Measurements from ENCODE around the gene LRP1B. TPM values are rescaled to one million over a fixed set of nuclear protein-coding genes. Genes with fewer than 3 reads are reported as not detected.

LRP1B gene
- total and polyA plus RNA-seq, 2 of the 8 experiments (the other 6 are each of a cell fraction or from before 2014, with no cell fraction given): 0.03 TPM; not detected in 1

GRCh38 chr2:140905083-140905781, 1225.6 kb downstream of the LRP1B start:
- Histone ChIP-seq H2BK15ac (ENCODE audit: low read length) (no peak overlapping the region), H2BK120ac (replicated peaks; ENCODE audit: low read depth, low read length) (no peak overlapping the region), H4K5ac (ENCODE audit: insufficient read length, low read depth, low read length) (no peak overlapping the region), H3K23ac (ENCODE audit: insufficient read length) (no peak overlapping the region), H4K91ac (replicated peaks; ENCODE audit: insufficient read length, low read length) (no peak overlapping the region), H3K4ac (replicated peaks; ENCODE audit: insufficient read length, low read depth, low read length) (no peak overlapping the region), H3K56ac (replicated peaks; ENCODE audit: insufficient read length, low read depth, low read length) (no peak overlapping the region), H3K9me3 (ENCODE audit: insufficient read depth in 2 of 2, low read depth in 1 of 2, low read length in 1 of 2) (no peaks in the 10 kb centered on the region), H3K14ac (ENCODE audit: insufficient read length) (no peak overlapping the region), H2AFZ (ENCODE audit: low read length) (no peak overlapping the region), H3K9ac (replicated peaks in 1 of 4; ENCODE audit: extremely low read depth in 1 of 4, low read depth in 3 of 4, low read length in 3 of 4) (no peak overlapping the region), H3K4me2 (ENCODE audit: insufficient read depth in 1 of 2, low read depth in 2 of 2, low read length in 2 of 2) (peak overlapping the region; percentile 31 to 66; a peak in 2 of 4 replicates), H3K36me3 (ENCODE audit: control insufficient read depth in 2 of 4, insufficient read depth in 4 of 4, low read length in 3 of 4) (no peaks in the 10 kb centered on the region), H3K18ac (ENCODE audit: extremely low read depth, low read length) (no peak overlapping the region; the same call in 1 of the 2 replicates), H2AK5ac (ENCODE audit: low read depth, low read length) (no peak overlapping the region), H4K20me1 (replicated peaks in 1 of 2; ENCODE audit: control insufficient read depth in 1 of 2, insufficient read depth in 2 of 2, low read length in 2 of 2) (peaks cover 0 to 1% of the 10 kb centered on the region in 2 experiments), H4K8ac (ENCODE audit: extremely low read depth, insufficient read depth, low read length) (no peak overlapping the region), H2BK5ac (ENCODE audit: low read depth, low read length) (no peak overlapping the region), H2BK20ac (ENCODE audit: low read length) (no peak overlapping the region), H2BK12ac (ENCODE audit: low read depth, low read length) (no peak overlapping the region), H3K79me1 (ENCODE audit: low read depth, low read length) (no peaks in the 10 kb centered on the region), H3K23me2 (ENCODE audit: low read depth, low read length) (no peaks in the 10 kb centered on the region), H3K4me1 (replicated peaks in 1 of 4; ENCODE audit: control insufficient read depth in 3 of 4, insufficient read depth in 4 of 4, low read length in 3 of 4) (peaks cover 0 to 8% (median 3%) of the 10 kb centered on the region in 4 experiments; a peak in 3 of 7 replicates), H3K27ac (ENCODE audit: low read depth, low read length) (no peak overlapping the region), H3K4me3 (ENCODE audit: extremely low read depth in 1 of 4, insufficient read depth in 2 of 4, low read depth in 3 of 4, low read length in 4 of 4) (no peak overlapping the region), H3K79me2 (ENCODE audit: control insufficient read depth in 1 of 2, insufficient read depth in 2 of 2, low read length in 2 of 2) (no peaks in the 10 kb centered on the region), H3K27me3 (replicated peaks in 1 of 4; ENCODE audit: control insufficient read depth in 3 of 4, extremely low read depth in 1 of 4, insufficient read depth in 3 of 4, low read length in 3 of 4) (peaks cover 0 to 3% (median 0%) of the 10 kb centered on the region in 4 experiments; a peak in 1 of 7 replicates)
- FAIRE-seq (peak; percentile 62), DNase-seq (ENCODE audit: low read depth in 1 of 2, low spot score in 2 of 2) (peak; percentile 56 to 67)
- POLR2A ChIA-PET (ENCODE audit: partially characterized antibody): interaction anchor here (1.0 kb wide), 1 partner anchor 10 kb away, joined by 3 read pairs; no protein-coding TSS in a partner anchor
- WGBS, 2 experiments (ENCODE audit: extremely low coverage in 1 of 2, insufficient coverage in 1 of 2, insufficient read length in 1 of 2, insufficient replicate concordance in 2 of 2, low coverage in 1 of 2, low lambda C conversion rate in 2 of 2, missing lambda C conversion rate in 1 of 2): 21% methylated on average over 6 of the region's 6 CpGs; no CpG with 5 or more reads in 1 of the 2 experiments
- CTCF ChIA-PET (ENCODE audit: partially characterized antibody): interaction anchor here (0.8 kb wide), 1 partner anchor 39 kb away, joined by 3 read pairs; no protein-coding TSS in a partner anchor
- TF ChIP-seq PHF8 (conservative IDR thresholded peaks at IDR 0.05; ENCODE audit: low read depth, low read length) (no peak), TAF7 (optimal IDR thresholded peaks at IDR 0.05; ENCODE audit: borderline replicate concordance, low read depth, low read length) (no peak), CTBP2 (IDR thresholded peaks at IDR 0.05; ENCODE audit: borderline replicate concordance, insufficient read depth, insufficient read length, low read length) (no peak), ASH2L (IDR thresholded peaks at IDR 0.05; ENCODE audit: low read length) (peak; percentile 32), TAF1 (IDR thresholded peaks at IDR 0.05; ENCODE audit: low read depth, low read length) (no peak), CHD1 (IDR thresholded peaks at IDR 0.05; ENCODE audit: low read depth, low read length) (no peak), HDAC6 (IDR thresholded peaks at IDR 0.05; ENCODE audit: low read depth, low read length) (no peak), CEBPB (IDR thresholded peaks at IDR 0.05; ENCODE audit: low read depth, low read length) (peak; percentile 73), YY1 (IDR thresholded peaks at IDR 0.05; ENCODE audit: low read depth, low read length) (peak; percentile 32; the same call in 1 of the 2 replicates), USF2 (IDR thresholded peaks at IDR 0.05; ENCODE audit: low read length) (no peak), TBP (IDR thresholded peaks at IDR 0.05; ENCODE audit: low read depth, low read length) (no peak), GABPA (IDR thresholded peaks at IDR 0.05; ENCODE audit: borderline replicate concordance, insufficient read depth, low read length) (no peak)

Data from H1 (cell line).